Stimulated activated naive CD4-positive, alpha-beta T cell (primary cell): ENCODE measurements around the gene SEMA3F.
A peak's percentile ranks its signal among the peaks of the same experiment; 100 is the strongest.
"Not testable (repeated sequence)": the region's sequence is repeated elsewhere in the genome, so short reads cannot be mapped to it uniquely, and the experiment has no call there.

Experiments used
- DNase-seq, 6 experiments: peaks; one replicate each; lab custom pipeline; 2025; lab: John Stamatoyannopoulos, UW

SEMA3F gene

GRCh38 chr3:50193746-50194127, 38.6 kb downstream of the SEMA3F start:
- DNase-seq = peak in 1 of 6 experiments; percentile 40

GRCh38 chr3:50194128-50194902, 39.2 kb downstream of the SEMA3F start:
- DNase-seq = peak; percentile 82 to 89 (median 87)

- peak in 3 of 6 experiments; percentile 79 to 86 (median 84) for DNase-seq
Observed at GRCh38 chr3:50194903-50195500, 39.9 kb downstream of the SEMA3F start.

GRCh38 chr3:50195501-50196252, 40.6 kb downstream of the SEMA3F start:
- no peak for DNase-seq

- no peak for DNase-seq
Observed at GRCh38 chr3:50196253-50196801, 41.2 kb downstream of the SEMA3F start.

GRCh38 chr3:50201573-50202315, 46.6 kb downstream of the SEMA3F start:
- no peak for DNase-seq

- DNase-seq = no peak
Observed at GRCh38 chr3:50202353-50203112, 47.4 kb downstream of the SEMA3F start.

- DNase-seq = no peak
Observed at GRCh38 chr3:50203113-50203808, 48.1 kb downstream of the SEMA3F start.

- no peak for DNase-seq
Observed at GRCh38 chr3:50203809-50204803, 49.0 kb downstream of the SEMA3F start.

GRCh38 chr3:50204804-50205412, 49.8 kb downstream of the SEMA3F start, which contains the start of gene SLC38A3:
Gene SLC38A3, plus strand, starts transcription at chr3:50205271. Its CDS starts 8,929 bp downstream, at chr3:50214200.
- DNase-seq = peak in 3 of 6 experiments; percentile 19 to 45 (median 39)

- DNase-seq = peak in 4 of 6 experiments; percentile 13 to 45 (median 32)
Observed at GRCh38 chr3:50205413-50206276, 50.5 kb downstream of the SEMA3F start.

- DNase-seq = no peak
Observed at GRCh38 chr3:50207359-50208042, 52.4 kb downstream of the SEMA3F start.

- DNase-seq = no peak
Observed at GRCh38 chr3:50208677-50209344, 53.7 kb downstream of the SEMA3F start.

GRCh38 chr3:50210176-50210509, 55.0 kb downstream of the SEMA3F start:
- DNase-seq = no peak

- DNase-seq = no peak
Observed at GRCh38 chr3:50210510-50211367, 55.6 kb downstream of the SEMA3F start.

GRCh38 chr3:50211368-50211717, 56.2 kb downstream of the SEMA3F start:
- not testable (repeated sequence) for DNase-seq
